HG03103 (cell line): ENCODE measurements around the gene ADCY4.
"Not testable (repeated sequence)": the region's sequence is repeated elsewhere in the genome, so short reads cannot be mapped to it uniquely, and the experiment has no call there.

Source experiments
- ATAC-seq: cut with Tn5 transposase; IDR thresholded peaks from one replicate; pipeline ENCODE4 v1.9.1; 2021; ENCODE audit warnings: low read depth; ENCODE audit not compliant: unreplicated experiment

ADCY4 gene

DNA sequence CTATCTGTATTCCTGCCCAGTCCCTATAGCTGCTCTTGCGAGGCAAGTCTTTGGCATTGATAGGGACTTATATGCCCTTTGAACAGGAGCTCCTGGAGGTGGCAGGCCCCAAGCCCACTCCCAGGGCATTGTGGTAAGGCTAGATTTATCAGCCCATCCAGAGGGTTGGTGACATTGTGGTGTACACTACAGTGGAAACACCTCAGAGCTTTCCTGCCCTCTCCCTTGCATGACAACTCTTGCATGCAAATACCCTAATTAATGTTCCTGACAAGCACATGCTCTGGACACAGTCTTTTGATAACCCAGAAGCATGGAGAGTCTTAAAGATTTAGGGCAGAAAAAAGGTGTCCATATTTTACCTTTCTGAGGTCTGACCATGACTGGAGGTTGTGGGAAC lies 5.7 kb upstream of the ADCY4 start:
- ATAC-seq, result no peak

DNA sequence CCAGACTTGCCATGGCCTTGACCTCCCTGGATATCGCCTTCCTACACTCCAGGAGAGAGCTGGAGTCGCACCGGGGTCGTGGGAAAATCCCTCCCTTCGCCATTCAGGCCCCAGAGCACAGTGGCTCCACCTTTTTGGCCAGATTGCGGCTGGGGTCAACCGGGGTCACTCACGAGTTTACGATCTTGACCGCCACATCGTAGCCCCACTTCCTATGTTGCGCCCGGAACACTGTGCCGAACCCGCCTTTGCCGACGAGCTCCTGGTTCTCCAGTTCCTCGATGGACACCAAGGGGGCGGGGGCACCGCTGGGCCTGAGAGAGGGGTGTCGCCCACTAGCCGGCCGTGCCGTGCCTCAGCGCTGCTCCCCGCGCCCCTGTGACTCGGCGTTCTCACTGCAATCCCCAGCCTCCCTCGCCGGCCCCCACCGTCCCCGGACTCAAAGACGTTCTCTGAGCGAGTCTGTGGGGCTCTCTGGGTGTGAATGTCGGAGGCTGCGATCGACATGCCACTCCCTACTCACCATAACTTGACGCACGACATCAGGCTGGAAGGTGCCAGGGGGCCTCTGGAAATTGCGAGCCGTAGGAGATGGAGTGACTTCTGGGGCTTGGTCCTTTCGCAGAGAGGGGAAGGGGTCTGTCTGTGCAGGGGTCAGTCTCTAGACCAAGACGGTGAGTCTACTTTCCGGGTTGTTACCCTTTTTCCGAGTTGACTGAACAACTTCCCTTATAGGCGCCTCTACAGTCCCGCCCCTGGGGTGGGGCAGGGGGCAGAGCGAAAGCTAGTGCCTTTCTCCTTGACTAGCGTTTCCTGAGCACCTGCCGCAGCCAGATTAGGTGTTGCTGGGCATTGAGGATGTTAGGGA lies 4.6 kb upstream of the ADCY4 start, which contains the start of gene RIPK3:
TSS of gene RIPK3 (minus strand) at position 708 of the 868 bp plus-strand sequence. CDS start at position 543, 165 bp downstream.
- ATAC-seq, result peak; percentile 84

DNA sequence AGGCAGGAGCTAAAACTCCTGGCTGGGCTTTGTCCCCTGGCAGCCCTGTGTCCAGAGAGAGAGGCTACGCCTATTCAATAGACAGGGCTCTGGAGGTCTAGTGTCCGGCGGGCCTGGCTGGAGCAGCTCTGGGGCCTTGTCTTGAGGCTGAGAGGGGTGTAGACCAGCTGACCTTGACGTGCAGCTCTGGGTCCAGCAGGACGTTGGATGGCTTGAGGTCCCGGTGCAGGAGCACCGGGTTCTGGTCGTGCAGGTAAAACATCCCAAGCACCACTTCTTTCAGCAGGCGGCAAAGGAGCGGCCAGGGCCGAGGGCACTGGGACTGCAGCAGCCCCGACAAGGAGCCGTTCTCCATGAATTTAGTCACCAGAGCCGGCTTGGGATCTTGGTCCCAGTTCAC lies 4.0 kb upstream of the ADCY4 start:
- ATAC-seq, result no peak

DNA sequence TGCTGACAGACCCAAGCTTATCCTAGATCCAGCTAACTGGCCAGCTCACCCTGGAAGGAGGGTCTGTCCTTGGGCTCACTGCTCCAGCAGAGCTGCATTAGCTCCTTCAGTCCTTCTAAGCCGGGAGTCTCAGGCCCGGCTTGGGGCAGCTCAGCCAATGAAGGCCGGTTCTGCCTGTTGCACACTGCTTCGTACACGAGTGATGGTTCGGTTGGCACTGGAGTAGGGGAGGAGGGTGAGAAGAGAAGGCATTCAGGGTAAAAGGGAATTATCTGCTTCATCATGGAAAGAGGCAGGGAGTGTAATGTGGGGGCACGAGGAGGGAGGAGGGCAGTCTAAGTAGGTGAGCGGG lies 2.9 kb upstream of the ADCY4 start:
- no peak for ATAC-seq

GRCh38 chr14:24337144-24337823 lies 2.4 kb upstream of the ADCY4 start:
- ATAC-seq, result no peak

- no peak for ATAC-seq
These were observed 745 bp upstream of the ADCY4 start for GRCh38 chr14:24335461-24336171.

- ATAC-seq, result peak; percentile 79
These were observed 2.4 kb downstream of the ADCY4 start for GRCh38 chr14:24332268-24332993.

- ATAC-seq, result no peak
These were observed 3.1 kb downstream of the ADCY4 start for GRCh38 chr14:24331731-24332267.

- ATAC-seq, result no peak
These were observed 3.7 kb downstream of the ADCY4 start for GRCh38 chr14:24330973-24331674.

- ATAC-seq, result no peak
These were observed 5.1 kb downstream of the ADCY4 start for GRCh38 chr14:24329736-24330135.

DNA sequence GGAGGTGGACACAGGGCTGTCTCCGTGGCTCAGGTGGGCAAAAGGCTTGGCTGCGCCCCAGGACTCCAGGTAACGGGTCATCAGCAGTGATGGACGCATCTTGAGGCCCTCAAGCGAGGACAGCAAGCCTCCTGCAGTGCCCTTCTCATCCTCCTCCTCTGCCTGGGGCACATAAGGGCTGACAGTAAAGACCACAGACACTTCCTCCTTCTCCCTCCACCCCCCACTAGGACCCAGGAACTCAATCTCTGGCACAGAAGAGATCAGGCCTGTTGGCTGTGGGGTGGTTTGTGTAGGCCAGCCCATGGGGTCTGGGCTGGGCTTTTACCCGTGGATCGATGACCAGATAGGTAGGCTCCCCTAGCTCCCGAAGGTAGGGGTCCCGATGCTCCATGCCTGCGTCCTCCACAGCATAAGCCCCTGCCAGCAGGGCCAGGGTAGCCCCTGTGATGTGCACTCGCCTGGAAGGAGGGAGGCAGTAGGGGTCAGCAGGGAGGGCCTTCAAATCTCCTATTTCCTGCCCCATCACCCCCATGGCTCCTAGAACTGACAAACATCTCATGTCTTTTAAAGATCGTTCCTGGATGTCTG lies 5.7 kb downstream of the ADCY4 start:
- ATAC-seq, result no peak

- ATAC-seq, result not testable (repeated sequence)
These were observed 7.0 kb downstream of the ADCY4 start for GRCh38 chr14:24327914-24328313.

GRCh38 chr14:24327303-24327702 lies 7.6 kb downstream of the ADCY4 start:
- ATAC-seq, result no peak

GRCh38 chr14:24325963-24326362 lies 8.9 kb downstream of the ADCY4 start:
- ATAC-seq, result no peak

DNA sequence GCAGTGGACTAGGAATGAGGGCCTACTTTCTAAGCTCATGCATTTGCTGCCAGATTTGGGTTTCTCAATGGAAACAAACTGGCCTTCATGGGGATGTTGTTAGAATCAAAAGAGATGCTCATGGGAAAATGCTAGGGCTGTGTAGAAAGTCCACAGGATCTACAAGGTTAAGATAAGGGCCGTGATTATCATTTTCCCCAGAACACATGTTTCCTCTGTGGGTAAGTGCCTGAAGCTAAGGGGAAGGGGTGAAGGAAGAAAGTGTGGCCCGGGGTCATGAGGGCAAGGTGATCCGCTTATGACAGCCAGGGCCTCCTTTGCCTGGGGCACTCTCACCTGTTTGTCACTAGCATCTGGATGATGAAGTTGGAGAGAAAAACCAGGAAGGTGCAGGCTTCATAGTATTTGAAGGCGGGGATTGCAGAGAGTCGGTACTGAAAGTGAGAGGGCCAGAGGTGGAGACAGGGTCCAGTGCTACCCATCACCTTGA lies 9.8 kb downstream of the ADCY4 start:
- ATAC-seq, result no peak

GRCh38 chr14:24324024-24324423 lies 10.8 kb downstream of the ADCY4 start:
- no peak for ATAC-seq

DNA sequence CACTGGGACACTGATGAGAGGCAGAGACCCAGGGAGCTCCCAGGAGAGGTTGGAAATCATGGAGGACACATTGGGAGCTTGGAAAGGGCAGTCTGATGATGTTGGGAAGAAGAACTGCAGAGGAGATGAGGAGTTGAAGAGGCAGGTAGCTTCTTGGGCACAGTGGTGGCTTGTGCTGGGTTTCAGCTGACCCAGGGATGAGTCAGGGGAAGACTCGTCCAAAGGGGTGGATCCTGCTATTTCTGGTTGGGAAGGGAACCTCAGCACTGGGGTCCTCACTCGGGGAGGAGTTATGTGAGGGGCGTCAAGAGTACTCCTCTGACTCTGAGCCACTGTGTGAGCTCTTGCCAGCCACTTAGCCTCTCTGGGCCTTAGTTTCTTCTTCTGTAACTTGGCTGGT lies 11.5 kb downstream of the ADCY4 start:
- ATAC-seq, result no peak

GRCh38 chr14:24322672-24323071 lies 12.2 kb downstream of the ADCY4 start:
- no peak for ATAC-seq
